GM12878 (cell line): ENCODE data around the gene GFI1. TPM values are rescaled to one million over a fixed set of nuclear protein-coding genes. Genes with fewer than 3 reads are reported as not detected.

Source experiments
- ATAC-seq: fragments of 200-7000 bp; cut with Tn5 transposase; 3 replicates; pipeline ENCODE4 v1.9.1; 2020; ENCODE audit warnings: mild to moderate bottlenecking, moderate library complexity
- Bru-seq: library from RNA; stranded (reverse); fragments of 400-500 nt; gene quantifications from one replicate; lab custom pipeline; 2021; lab: Mats Ljungman, UMichigan
- BruChase-seq, 2 experiments: library from RNA; stranded (reverse); fragments of 400-500 nt; gene quantifications; one replicate each; lab custom pipeline; 2021; lab: Mats Ljungman, UMichigan
- BruUV-seq: library from RNA; stranded (reverse); fragments of 400-500 nt; replicated peaks from 2 replicates; lab custom pipeline; 2021; lab: Mats Ljungman, UMichigan
- CTCF ChIA-PET: fragments of 300-600 bp; sonication (Branson Sonifier 250); formaldehyde crosslinking; extraction: SDS; loops from one replicate; lab custom pipeline; 2021; ENCODE audit warnings: inconsistent platforms; lab: Yijun Ruan, JAX
- POLR2A ChIA-PET: fragments of 350-600 bp; formaldehyde crosslinking; extraction: SDS; loops from one replicate; lab custom pipeline; 2021; ENCODE audit warnings: inconsistent platforms; lab: Charles Lee
- RAD21 ChIA-PET: fragments of 300-600 bp; sonication (Branson Sonifier 250); formaldehyde crosslinking; loops from one replicate; lab custom pipeline; 2023; ENCODE audit warnings: antibody characterized with exemption; ENCODE audit not compliant: unreplicated experiment; lab: Charles Lee
- SMC1A ChIA-PET: fragments of 300-600 bp; sonication (Branson Sonifier 250); formaldehyde crosslinking; loops from one replicate; lab custom pipeline; 2023; ENCODE audit not compliant: unreplicated experiment, uncharacterized antibody; lab: Charles Lee
- DNase-seq: peaks from one replicate; pipeline ENCODE4 v3.0.0-alpha.2; 2011; ENCODE audit warnings: low read depth, low spot score
- FAIRE-seq: peaks from 3 replicates; lab custom pipeline; 2011; peaks lifted over from hg19 to GRCh38; lab: Jason Lieb, UNC
- H2AFZ ChIP-seq: 2 replicates; pipeline ENCODE4 v1.6.0; 2011; ENCODE audit warnings: low read depth, low read length, control low read depth; ENCODE audit not compliant: control insufficient read depth
- H3K27ac ChIP-seq: 2 replicates; pipeline ENCODE4 v1.5.1; 2011; ENCODE audit warnings: control low read depth; ENCODE audit not compliant: control insufficient read depth, insufficient read depth
- H3K27me3 ChIP-seq, 2 experiments: replicated peaks in 1 of 2; 2 replicates each; pipeline versions ENCODE4 v1.6.0 to v1.6.1; 2011; ENCODE audit warnings: low read length in 1 of 2; ENCODE audit not compliant: control insufficient read depth in 2 of 2, insufficient read depth in 2 of 2
- H3K36me3 ChIP-seq, 2 experiments: 2 replicates each; pipeline ENCODE4 v1.5.1; 2011; ENCODE audit warnings: low read length in 1 of 2; ENCODE audit not compliant: control insufficient read depth in 2 of 2, insufficient read depth in 2 of 2
- H3K4me1 ChIP-seq: 2 replicates; pipeline ENCODE4 v1.6.1; 2011; ENCODE audit warnings: mild to moderate bottlenecking, low read length, moderate library complexity, mixed read lengths; ENCODE audit not compliant: control insufficient read depth, insufficient read depth
- H3K4me2 ChIP-seq: 2 replicates; pipeline ENCODE4 v1.6.0; 2011; ENCODE audit warnings: control low read depth; ENCODE audit not compliant: control insufficient read depth, insufficient read depth
- H3K4me3 ChIP-seq: fragments of 200-600 bp; sonication (generic); 2 replicates; pipeline ENCODE4 v1.5.1; 2016
- H3K79me2 ChIP-seq: 2 replicates; pipeline ENCODE4 v1.6.0; 2011; ENCODE audit warnings: low read length; ENCODE audit not compliant: control insufficient read depth, insufficient read depth
- H3K9ac ChIP-seq: 2 replicates; pipeline ENCODE4 v1.8.0; 2011; ENCODE audit warnings: low read length, control low read depth, mixed read lengths; ENCODE audit not compliant: control insufficient read depth, insufficient read depth
- H3K9me3 ChIP-seq: replicated peaks from 3 replicates; pipeline ENCODE4 v1.5.1; 2011; ENCODE audit warnings: mild to moderate bottlenecking, low read length; ENCODE audit not compliant: control insufficient read depth, insufficient read depth
- H4K20me1 ChIP-seq: 2 replicates; pipeline ENCODE4 v1.6.0; 2011; ENCODE audit not compliant: control insufficient read depth, insufficient read depth
- BHLHE40 ChIP-seq, 2 experiments: fragments of 450-650 bp in 1 of 2; IDR thresholded peaks; 2 replicates each; pipeline ENCODE4 v1.6.1; 2011 to 2017; ENCODE audit warnings: low read depth in 2 of 2, borderline replicate concordance in 1 of 2, improper control_type of control experiment in 1 of 2, low read length in 1 of 2, mild to moderate bottlenecking in 1 of 2
- FOXM1 ChIP-seq: IDR thresholded peaks from 2 replicates; pipeline ENCODE4 v1.6.1; 2012; ENCODE audit warnings: low read depth, mild to moderate bottlenecking, inconsistent platforms, low read length, moderate library complexity
- IKZF1 ChIP-seq: fragments of 450-650 bp; conservative IDR thresholded peaks from 2 replicates; pipeline ENCODE4 v1.6.1; 2017; ENCODE audit warnings: antibody characterized with exemption, mild to moderate bottlenecking
- MEF2B ChIP-seq: fragments of 450-650 bp; IDR thresholded peaks from 2 replicates; pipeline ENCODE4 v1.6.1; 2018; ENCODE audit warnings: mild to moderate bottlenecking, moderate library complexity; ENCODE audit not compliant: partially characterized antibody, poor library complexity, severe bottlenecking
- MYB ChIP-seq: fragments of 150-350 bp; IDR thresholded peaks from 2 replicates; pipeline ENCODE4 v1.6.1; 2014; ENCODE audit warnings: mild to moderate bottlenecking, low read depth, low read length, borderline replicate concordance
- RAD21 ChIP-seq: IDR thresholded peaks from 2 replicates; pipeline ENCODE4 v1.6.1; 2011; ENCODE audit warnings: mild to moderate bottlenecking, low read depth, low read length, moderate library complexity; ENCODE audit not compliant: insufficient read depth
- SIN3A ChIP-seq: IDR thresholded peaks from 2 replicates; pipeline ENCODE4 v1.6.1; 2012; ENCODE audit warnings: low read depth, low read length, improper control_type of control experiment
- TARDBP ChIP-seq: IDR thresholded peaks from 2 replicates; pipeline ENCODE4 v1.6.1; 2016; ENCODE audit warnings: borderline replicate concordance
- ZNF24 ChIP-seq: fragments of 450-650 bp; IDR thresholded peaks from 2 replicates; pipeline ENCODE4 v1.6.1; 2017; ENCODE audit warnings: antibody characterized with exemption, mild to moderate bottlenecking
- ZNF687 ChIP-seq: fragments of 450-650 bp; IDR thresholded peaks from 2 replicates; pipeline ENCODE4 v1.6.1; 2017; ENCODE audit warnings: mild to moderate bottlenecking, moderate library complexity
- WGBS: methylation state at CpG from one replicate; pipeline ENCODE4 v1.1.6; 2016; ENCODE audit warnings: low lambda C conversion rate; ENCODE audit not compliant: insufficient replicate concordance, insufficient coverage; ENCODE audit errors: missing lambda C conversion rate; 5-methylcytosine and 5-hydroxymethylcytosine counted together
- in situ Hi-C: fragments of 300-500 bp; cut with MboI; formaldehyde crosslinking; loops from 9 replicates; pipeline ENCODE4 v1.14.3; 2018; ENCODE audit warnings: mixed read lengths
- intact Hi-C: fragments of 100-400 bp; cut with micrococcal nuclease; formaldehyde crosslinking; loops from one replicate; pipeline ENCODE4 v1.14.2; 2022; ENCODE audit not compliant: unreplicated experiment
- long read RNA-seq, 2 experiments: library from polyadenylated mRNA; unstranded; transcript quantifications; one replicate each; pipeline ENCODE4 v2.0.0, GENCODE V29; 2019 to 2020
- polyA minus RNA-seq, 3 experiments: library from RNA; depleted of rRNA, polyadenylated mRNA; stranded (reverse); fragments of >200 nt; gene quantifications; 2 replicates each; pipeline ENCODE4 v1.2.3, GENCODE V29; 2011
- polyA plus RNA-seq, 11 experiments: library from polyadenylated mRNA; depleted of rRNA in 4 of 11; unstranded in 6 of 11; stranded (reverse) in 5 of 11; fragments of >200 nt; fragmentation: Nextera tagmentation in 4 of 11; fragmentation: Illumina TruSeq in 1 of 11; extraction: Ambion mirVana in 4 of 11; extraction: Trizol in 1 of 11; gene quantifications; 1 replicate in 1 of 11; 2 replicates in 10 of 11; pipeline versions ENCODE4 v1.2.1 to v1.2.3, GENCODE V29; 2011 to 2016; ENCODE audit warnings: inconsistent platforms in 2 of 11, missing spikeins in 2 of 11, low read depth in 1 of 11
- total RNA-seq, 4 experiments: library from RNA; depleted of rRNA in 3 of 4; stranded (reverse); fragments of >200 nt in 3 of 4; fragmentation: Illumina TruSeq in 1 of 4; extraction: Trizol in 1 of 4; gene quantifications; 2 replicates each; pipeline versions ENCODE4 v1.2.1 to v1.2.3, GENCODE V29; 2013 to 2021
- TF ChIP-seq, protein P1 (sequence below): IDR thresholded peaks from 2 replicates; pipeline ENCODE4 v1.6.1; 2011; ENCODE audit warnings: borderline replicate concordance, low read depth, mild to moderate bottlenecking, moderate library complexity, low read length; ENCODE audit not compliant: insufficient read depth, poor library complexity, severe bottlenecking

GFI1 gene
- total RNA-seq (2013; cell fraction: nucleolus; rRNA removed) = 32.5 and 37.0 TPM in 2 replicates
- total RNA-seq (2014; rRNA removed) = 11.2 and 11.9 TPM in 2 replicates
- total RNA-seq (2014; rRNA removed; fragmentation: Illumina TruSeq; extraction: Trizol) = 7.1 and 7.3 TPM in 2 replicates
- total RNA-seq (2021) = 12.4 and 13.0 TPM in 2 replicates
- polyA plus RNA-seq (2011; ENCODE audit: low read depth) = 3.1 TPM
- polyA plus RNA-seq (2011; rRNA removed) = 14.1 and 18.3 TPM in 2 replicates
- polyA plus RNA-seq (2011; cell fraction: cytosol; rRNA removed) = 19.1 and 25.6 TPM in 2 replicates
- 71.3 and 78.7 TPM in 2 replicates for polyA plus RNA-seq (2011; cell fraction: nucleus; rRNA removed)
- polyA plus RNA-seq (2012) = 3.7 and 5.5 TPM in 2 replicates
- 6.9 and 7.1 TPM in 2 replicates for polyA plus RNA-seq (2014; fragmentation: Illumina TruSeq; extraction: Trizol)
- polyA plus RNA-seq (2014; fragmentation: Nextera tagmentation; extraction: Ambion mirVana) = 1 to 10 TPM; 1.8 to 2.2 TPM
- 9.5 and 11.6 TPM in 2 replicates for polyA plus RNA-seq (2014; rRNA removed)
- polyA plus RNA-seq (2016; fragmentation: Nextera tagmentation; extraction: Ambion mirVana) = 1 to 10 TPM; 6.0 to 7.5 TPM
- 23.6 and 29.8 TPM in 2 replicates for polyA minus RNA-seq (2011; rRNA and poly(A)+ RNA removed)
- 10.5 and 13.4 TPM in 2 replicates for polyA minus RNA-seq (2011; cell fraction: cytosol; rRNA and poly(A)+ RNA removed)
- 25.0 and 43.4 TPM in 2 replicates for polyA minus RNA-seq (2011; cell fraction: nucleus; rRNA and poly(A)+ RNA removed)
- Bru-seq, nascent RNA = percentile 66 among the genes with signal in this experiment
- BruChase-seq, experiment 1, labeled RNA remaining after a 6-hour chase = percentile 57 among the genes with signal in this experiment
- BruChase-seq, experiment 2, labeled RNA remaining after a 2-hour chase = percentile 60 among the genes with signal in this experiment
- long read RNA-seq, experiment 1, partial matches to known transcripts = 3 of 6 reads
- long read RNA-seq, experiment 1, other reads (novel, unspliced or antisense) = 2 of 6 reads
- long read RNA-seq, experiment 2, partial matches to known transcripts = 5 of 12 reads
- long read RNA-seq, experiment 2, other reads (novel, unspliced or antisense) = 7 of 12 reads

- ATAC-seq = peak; percentile 46
- Histone ChIP-seq H2AFZ (peak within 1 kb of the TSS; percentile 82), H3K9me3 (no peaks in the 10 kb centered on the region), H3K4me3 (peak within 1 kb of the TSS; percentile 93), H3K4me1 (peaks cover 6% of the 10 kb centered on the region), H3K27ac (peak within 1 kb of the TSS; percentile 77), H3K36me3 (no peaks in the 10 kb centered on the region; a peak in 1 of 4 replicates), H3K79me2 (no peaks in the 10 kb centered on the region), H4K20me1 (no peaks in the 10 kb centered on the region), H3K9ac (peak within 1 kb of the TSS; percentile 72), H3K4me2 (peak within 1 kb of the TSS; percentile 77), H3K27me3 (no peaks in the 10 kb centered on the region)
- ChIA-PET POLR2A (interaction anchor here (0.6 to 8.7 kb wide), 19 partner anchors 8 to 1214 kb away, joined by 3 to 77 read pairs (median 5); no protein-coding TSS in a partner anchor), RAD21 (interaction anchor here (0.8 to 9.0 kb wide), 19 partner anchors 9 to 188 kb away, joined by 3 to 138 read pairs (median 8); no protein-coding TSS in a partner anchor), CTCF (interaction anchor here (0.8 to 10.1 kb wide), 19 partner anchors 9 to 178 kb away, joined by 3 to 60 read pairs (median 5); no protein-coding TSS in a partner anchor), SMC1A (interaction anchor here (0.8 to 8.6 kb wide), 20 partner anchors 9 to 176 kb away, joined by 3 to 100 read pairs (median 5); no protein-coding TSS in a partner anchor)
- no peak for DNase-seq
- in situ Hi-C loops (no loop called here), intact Hi-C loops (loop anchor here (1.0 to 5.0 kb wide), 3 partner anchors 16 to 111 kb away; no protein-coding TSS in a partner anchor)
- no TSS peak for BruUV-seq
- 4% methylated on average over 56 of the region's 77 CpGs for WGBS
- peak; percentile 44 for FAIRE-seq
- TF ChIP-seq RAD21 = peak; percentile 35
- peak in 1 of 2 experiments; percentile 72; a peak in 3 of 4 replicates for TF ChIP-seq BHLHE40 (IDR thresholded peaks at IDR 0.05; ENCODE audit: borderline replicate concordance in 1 of 2, low read depth in 2 of 2, low read length in 1 of 2)
- TF ChIP-seq, protein P1, sequence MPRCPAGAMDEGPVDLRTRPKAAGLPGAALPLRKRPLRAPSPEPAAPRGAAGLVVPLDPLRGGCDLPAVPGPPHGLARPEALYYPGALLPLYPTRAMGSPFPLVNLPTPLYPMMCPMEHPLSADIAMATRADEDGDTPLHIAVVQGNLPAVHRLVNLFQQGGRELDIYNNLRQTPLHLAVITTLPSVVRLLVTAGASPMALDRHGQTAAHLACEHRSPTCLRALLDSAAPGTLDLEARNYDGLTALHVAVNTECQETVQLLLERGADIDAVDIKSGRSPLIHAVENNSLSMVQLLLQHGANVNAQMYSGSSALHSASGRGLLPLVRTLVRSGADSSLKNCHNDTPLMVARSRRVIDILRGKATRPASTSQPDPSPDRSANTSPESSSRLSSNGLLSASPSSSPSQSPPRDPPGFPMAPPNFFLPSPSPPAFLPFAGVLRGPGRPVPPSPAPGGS = peak; percentile 60
- no peak for TF ChIP-seq MYB
- TF ChIP-seq ZNF24 = 0 out of 2 replicates have a peak, but pooled peaks have one; percentile 19
- peak; percentile 13; the same call in 1 of the 2 replicates for TF ChIP-seq FOXM1
- TF ChIP-seq TARDBP = no peak
- peak; percentile 16 for TF ChIP-seq MEF2B
- TF ChIP-seq SIN3A = 0 out of 2 replicates have a peak, but pooled peaks have one; percentile 26
- peak; percentile 84 for TF ChIP-seq IKZF1
- peak; percentile 89 for TF ChIP-seq ZNF687
Observed at GRCh38 chr1:92486251-92487077, at the start of gene GFI1. Gene GFI1 (minus strand): TSS chr1:92486925. CDS start chr1:92483487, 3,438 bp downstream.
